CD4-positive, alpha-beta T cell (primary cell): ENCODE measurements around the gene RAB31. TPM values are rescaled to one million over a fixed set of nuclear protein-coding genes. Genes with fewer than 3 reads are reported as not detected.

Source experiments
- ATAC-seq: fragments of 200-7000 bp; cut with Tn5 transposase; one replicate; pipeline ENCODE4 v1.10.0; 2022; ENCODE audit warnings: mild to moderate bottlenecking; ENCODE audit not compliant: poor library complexity
- CTCF ChIA-PET: fragments of 350-600 bp; sonication (Branson Sonifier 250); formaldehyde crosslinking; loops from one replicate; lab custom pipeline; 2021; ENCODE audit warnings: antibody characterized with exemption, inconsistent platforms; lab: Charles Lee
- POLR2A ChIA-PET: fragments of 350-600 bp; sonication (Branson Sonifier 250); formaldehyde crosslinking; loops from one replicate; lab custom pipeline; 2021; ENCODE audit warnings: antibody characterized with exemption, inconsistent platforms; lab: Charles Lee
- DNase-seq, 14 experiments: peaks; one replicate each; pipeline ENCODE4 v3.0.0-alpha.2; 2013 to 2020; ENCODE audit warnings: mixed read lengths in 2 of 14
- H3K27ac ChIP-seq, 2 donors: one replicate each; pipeline versions ENCODE4 v1.5.1 to v1.7.0; 2013; ENCODE audit warnings: low read length in 2 of 2, low read depth in 1 of 2, mild to moderate bottlenecking in 1 of 2
- H3K27me3 ChIP-seq, 2 experiments: 1 replicate in 1 of 2; 2 replicates in 1 of 2; pipeline versions ENCODE4 v1.6.1 to v1.7.0; 2013; ENCODE audit warnings: low read length in 2 of 2, control low read depth in 1 of 2, mild to moderate bottlenecking in 1 of 2, moderate library complexity in 1 of 2; ENCODE audit not compliant: insufficient read depth in 2 of 2, control insufficient read depth in 1 of 2
- H3K36me3 ChIP-seq: one replicate; pipeline ENCODE4 v1.6.1; 2013; ENCODE audit warnings: low read length, control low read depth; ENCODE audit not compliant: insufficient read depth
- H3K4me1 ChIP-seq: one replicate; pipeline ENCODE4 v1.6.1; 2013; ENCODE audit warnings: low read length, control low read depth; ENCODE audit not compliant: insufficient read depth
- H3K4me3 ChIP-seq: one replicate; pipeline ENCODE4 v1.5.1; 2013; ENCODE audit warnings: mild to moderate bottlenecking, low read length, moderate library complexity
- H3K9me3 ChIP-seq, 2 experiments: 1 replicate in 1 of 2; 2 replicates in 1 of 2; pipeline versions ENCODE4 v1.6.1 to v1.7.0; 2013; ENCODE audit warnings: low read length in 2 of 2, mild to moderate bottlenecking in 2 of 2, control low read depth in 1 of 2, moderate library complexity in 1 of 2; ENCODE audit not compliant: control insufficient read depth in 1 of 2, insufficient read depth in 1 of 2
- H3K27ac Mint-ChIP-seq: one replicate; pipeline ENCODE4 v1.8.0; 2020; ENCODE audit warnings: mixed read lengths
- H3K27me3 Mint-ChIP-seq: one replicate; pipeline ENCODE4 v1.8.0; 2021; ENCODE audit warnings: mixed read lengths
- H3K36me3 Mint-ChIP-seq: one replicate; pipeline ENCODE4 v1.8.0; 2021; ENCODE audit warnings: low read depth, mixed read lengths
- H3K4me1 Mint-ChIP-seq: one replicate; pipeline ENCODE4 v1.8.0; 2021; ENCODE audit warnings: low read depth, mixed read lengths
- H3K4me3 Mint-ChIP-seq: one replicate; pipeline ENCODE4 v1.8.0; 2020; ENCODE audit warnings: mild to moderate bottlenecking, mixed read lengths
- H3K9me3 Mint-ChIP-seq: one replicate; pipeline ENCODE4 v1.8.0; 2020; ENCODE audit warnings: mixed read lengths
- CTCF ChIP-seq: fragments of 200-600 bp; IDR thresholded peaks from one replicate; pipeline ENCODE4 v1.8.0; 2022; ENCODE audit warnings: antibody characterized with exemption, mild to moderate bottlenecking
- intact Hi-C, 2 experiments: fragments of 100-400 bp; cut with DNase I in 1 of 2; cut with micrococcal nuclease in 1 of 2; formaldehyde crosslinking; loops; one replicate each; pipeline versions ENCODE4 v1.15.1 to v1.9.0; 2023 to 2025; cut with DNase I, micrococcal nuclease
- total RNA-seq, 174 experiments: library from RNA in 2 of 174; stranded (reverse) in 2 of 174; gene quantifications; one replicate each; pipeline ENCODE4 v1.2.3 and lab custom pipeline; 2021 to 2026

Gene RAB31
- total RNA-seq, 2 experiments from 2014 or later: 1.1 to 1.3 TPM

GRCh38 chr18:9866627-9867026 is 158.5 kb downstream of the RAB31 start:
- H3K4me1 Mint-ChIP-seq: no peaks in the 10 kb centered on the region
- H3K27me3 ChIP-seq: no peaks in the 10 kb centered on the region
- no peak for ATAC-seq
- H3K36me3 Mint-ChIP-seq: no peaks in the 10 kb centered on the region
- no peak overlapping the region for H3K27ac ChIP-seq
- H3K9me3 Mint-ChIP-seq: peaks cover 9% of the 10 kb centered on the region
- H3K4me3 ChIP-seq: no peak overlapping the region
- intact Hi-C loops: no loop called here
- no peak for TF ChIP-seq CTCF
- no peak for DNase-seq
- ChIA-PET POLR2A (no interaction called here), CTCF (no interaction called here)
- no peaks in the 10 kb centered on the region for H3K36me3 ChIP-seq
- peaks cover 27% of the 10 kb centered on the region for H3K27me3 Mint-ChIP-seq
- H3K27ac Mint-ChIP-seq: no peak overlapping the region
- no peak overlapping the region for H3K4me3 Mint-ChIP-seq
- H3K9me3 ChIP-seq: peaks cover 15 to 20% of the 10 kb centered on the region in 2 experiments
- no peaks in the 10 kb centered on the region for H3K4me1 ChIP-seq

- intact Hi-C loops: no loop called here
- no peaks in the 10 kb centered on the region for H3K4me1 Mint-ChIP-seq
- CTCF ChIA-PET: no interaction called here
These were observed 159.0 kb downstream of the RAB31 start for GRCh38 chr18:9867071-9867594.

GRCh38 chr18:9868857-9869714 is 161.0 kb downstream of the RAB31 start:
- Histone ChIP-seq H3K27ac (no peak overlapping the region), H3K4me3 (no peak overlapping the region), H3K27me3 (peaks cover 0 to 2% of the 10 kb centered on the region in 2 experiments), H3K9me3 (peaks cover 15 to 20% of the 10 kb centered on the region in 2 experiments), H3K4me1 (no peaks in the 10 kb centered on the region), H3K36me3 (no peaks in the 10 kb centered on the region)
- H3K27ac Mint-ChIP-seq: no peak overlapping the region
- no peak for TF ChIP-seq CTCF
- peaks cover 9% of the 10 kb centered on the region for H3K9me3 Mint-ChIP-seq
- H3K36me3 Mint-ChIP-seq: no peaks in the 10 kb centered on the region
- peaks cover 27% of the 10 kb centered on the region for H3K27me3 Mint-ChIP-seq
- POLR2A ChIA-PET: no interaction called here
- ATAC-seq (no peak), DNase-seq (no peak)
- no peak overlapping the region for H3K4me3 Mint-ChIP-seq
- intact Hi-C loops: no loop called here
- CTCF ChIA-PET: no interaction called here
- no peaks in the 10 kb centered on the region for H3K4me1 Mint-ChIP-seq

More at GRCh38 chr18:9867071-9867594, 159.0 kb downstream of the RAB31 start:
- H3K27ac Mint-ChIP-seq: no peak overlapping the region
- no peak overlapping the region for H3K27ac ChIP-seq
- H3K4me3 Mint-ChIP-seq: no peak overlapping the region
- POLR2A ChIA-PET: no interaction called here
- no peaks in the 10 kb centered on the region for H3K27me3 ChIP-seq
- no peaks in the 10 kb centered on the region for H3K4me1 ChIP-seq
- DNase-seq (no peak), ATAC-seq (no peak)
- no peak overlapping the region for H3K4me3 ChIP-seq
- H3K36me3 ChIP-seq: no peaks in the 10 kb centered on the region
- peaks cover 27% of the 10 kb centered on the region for H3K27me3 Mint-ChIP-seq
- peaks cover 15 to 20% of the 10 kb centered on the region in 2 experiments for H3K9me3 ChIP-seq
- no peak for TF ChIP-seq CTCF
- no peaks in the 10 kb centered on the region for H3K36me3 Mint-ChIP-seq
- peaks cover 9% of the 10 kb centered on the region for H3K9me3 Mint-ChIP-seq
